ENCODE measurements around the gene CD209. TPM values are rescaled to one million over a fixed set of nuclear protein-coding genes. Genes with fewer than 3 reads are reported as not detected.

CD209 gene
- total RNA-seq, 2 experiments from 2014 or later: not detected

GRCh38 chr19:7694499-7694898 is 52.8 kb downstream of the CD209 start:
- H3K36me3 ChIP-seq (ENCODE audit: insufficient read depth, low read length): no peaks in the 10 kb centered on the region
- H3K9me3 Mint-ChIP-seq: no peaks in the 10 kb centered on the region
- peaks cover 0 to 8% of the 10 kb centered on the region in 2 experiments for H3K9me3 ChIP-seq (ENCODE audit: control insufficient read depth in 1 of 2, insufficient read depth in 1 of 2, low read length in 2 of 2)
- peaks cover 11% of the 10 kb centered on the region for H3K27me3 Mint-ChIP-seq
- peaks cover 23% of the 10 kb centered on the region for H3K4me1 ChIP-seq (ENCODE audit: insufficient read depth, low read length)
- H3K27me3 ChIP-seq (ENCODE audit: control insufficient read depth in 1 of 2, insufficient read depth in 2 of 2, low read length in 2 of 2): peaks cover 0 to 13% of the 10 kb centered on the region in 2 experiments
- no peaks in the 10 kb centered on the region for H3K36me3 Mint-ChIP-seq (ENCODE audit: low read depth)
- ATAC-seq (ENCODE audit: poor library complexity) (no peak), DNase-seq (no peak)
- CTCF ChIA-PET: no interaction called here
- POLR2A ChIA-PET: no interaction called here
- H3K4me3 ChIP-seq (ENCODE audit: low read length): no peak overlapping the region
- TF ChIP-seq, protein P1, sequence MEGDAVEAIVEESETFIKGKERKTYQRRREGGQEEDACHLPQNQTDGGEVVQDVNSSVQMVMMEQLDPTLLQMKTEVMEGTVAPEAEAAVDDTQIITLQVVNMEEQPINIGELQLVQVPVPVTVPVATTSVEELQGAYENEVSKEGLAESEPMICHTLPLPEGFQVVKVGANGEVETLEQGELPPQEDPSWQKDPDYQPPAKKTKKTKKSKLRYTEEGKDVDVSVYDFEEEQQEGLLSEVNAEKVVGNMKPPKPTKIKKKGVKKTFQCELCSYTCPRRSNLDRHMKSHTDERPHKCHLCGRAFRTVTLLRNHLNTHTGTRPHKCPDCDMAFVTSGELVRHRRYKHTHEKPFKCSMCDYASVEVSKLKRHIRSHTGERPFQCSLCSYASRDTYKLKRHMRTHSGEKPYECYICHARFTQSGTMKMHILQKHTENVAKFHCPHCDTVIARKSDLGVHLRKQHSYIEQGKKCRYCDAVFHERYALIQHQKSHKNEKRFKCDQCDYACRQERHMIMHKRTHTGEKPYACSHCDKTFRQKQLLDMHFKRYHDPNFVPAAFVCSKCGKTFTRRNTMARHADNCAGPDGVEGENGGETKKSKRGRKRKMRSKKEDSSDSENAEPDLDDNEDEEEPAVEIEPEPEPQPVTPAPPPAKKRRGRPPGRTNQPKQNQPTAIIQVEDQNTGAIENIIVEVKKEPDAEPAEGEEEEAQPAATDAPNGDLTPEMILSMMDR (IDR thresholded peaks at IDR 0.05): no peak
- no peak overlapping the region for H3K4me3 Mint-ChIP-seq
- H3K4me1 Mint-ChIP-seq (ENCODE audit: low read depth): peaks cover 5% of the 10 kb centered on the region
- no peak overlapping the region for H3K27ac ChIP-seq (ENCODE audit: low read depth in 1 of 2, low read length in 2 of 2)
- no peak overlapping the region for H3K27ac Mint-ChIP-seq
- intact Hi-C loops (cut with DNase I, micrococcal nuclease): no loop called here

DNA sequence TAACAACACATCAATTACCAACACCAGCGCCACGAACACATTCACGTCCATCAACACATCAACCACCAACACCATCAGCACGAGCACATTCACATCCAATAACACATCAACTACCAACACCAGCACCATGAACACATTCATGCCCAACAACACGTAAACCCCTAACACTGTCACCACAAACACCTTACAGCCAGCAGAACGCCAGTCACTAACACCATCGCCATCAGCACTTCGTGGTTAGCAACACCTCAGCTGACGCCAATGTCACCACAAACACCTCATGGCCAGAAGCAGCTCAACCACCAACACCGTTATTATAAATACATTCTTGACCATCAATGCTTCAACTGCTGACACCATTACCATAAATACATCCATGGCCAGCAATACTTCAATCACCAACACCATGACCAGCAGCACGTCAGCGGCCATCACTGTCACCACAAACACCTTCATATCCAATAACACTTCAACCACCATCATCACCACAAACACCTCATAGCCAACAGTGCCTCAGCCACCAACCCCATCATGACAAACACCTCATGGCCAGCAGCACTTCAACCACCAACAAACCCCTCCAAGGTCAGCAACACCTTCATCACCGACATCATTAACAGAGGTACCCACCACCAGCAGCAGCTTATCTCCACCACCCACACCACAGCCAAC is 54.8 kb downstream of the CD209 start:
- peaks cover 0 to 5% of the 10 kb centered on the region in 2 experiments for H3K27me3 ChIP-seq (ENCODE audit: control insufficient read depth in 1 of 2, insufficient read depth in 2 of 2, low read length in 2 of 2)
- H3K36me3 Mint-ChIP-seq (ENCODE audit: low read depth): no peaks in the 10 kb centered on the region
- H3K4me1 ChIP-seq (ENCODE audit: insufficient read depth, low read length): peaks cover 26% of the 10 kb centered on the region
- H3K27ac ChIP-seq (ENCODE audit: low read depth in 1 of 2, low read length in 2 of 2): no peak overlapping the region
- intact Hi-C loops (cut with DNase I, micrococcal nuclease): no loop called here
- CTCF ChIA-PET: no interaction called here
- no peak overlapping the region for H3K27ac Mint-ChIP-seq
- H3K4me3 Mint-ChIP-seq: no peak overlapping the region
- H3K4me3 ChIP-seq (ENCODE audit: low read length): no peak overlapping the region
- TF ChIP-seq, protein P1 (IDR thresholded peaks at IDR 0.05): no peak
- H3K36me3 ChIP-seq (ENCODE audit: insufficient read depth, low read length): no peaks in the 10 kb centered on the region
- POLR2A ChIA-PET: no interaction called here
- DNase-seq: peak in 3 of 14 experiments; percentile 51 to 69 (median 53)
- H3K9me3 ChIP-seq (ENCODE audit: control insufficient read depth in 1 of 2, insufficient read depth in 1 of 2, low read length in 2 of 2): peaks cover 0 to 8% of the 10 kb centered on the region in 2 experiments
- ATAC-seq (ENCODE audit: poor library complexity): peak; percentile 39
- no peaks in the 10 kb centered on the region for H3K27me3 Mint-ChIP-seq
- no peaks in the 10 kb centered on the region for H3K9me3 Mint-ChIP-seq
- no peaks in the 10 kb centered on the region for H3K4me1 Mint-ChIP-seq (ENCODE audit: low read depth)

- no peak overlapping the region for H3K4me3 ChIP-seq (ENCODE audit: low read length)
- DNase-seq (peak in 3 of 14 experiments; percentile 34 to 62 (median 34)), ATAC-seq (ENCODE audit: poor library complexity) (no peak)
- no peak overlapping the region for H3K27ac ChIP-seq (ENCODE audit: low read depth in 1 of 2, low read length in 2 of 2)
- Mint-ChIP-seq H3K4me1 (ENCODE audit: low read depth) (no peaks in the 10 kb centered on the region), H3K4me3 (no peak overlapping the region), H3K36me3 (ENCODE audit: low read depth) (no peaks in the 10 kb centered on the region), H3K9me3 (no peaks in the 10 kb centered on the region), H3K27me3 (no peaks in the 10 kb centered on the region), H3K27ac (no peak overlapping the region)
- H3K9me3 ChIP-seq (ENCODE audit: control insufficient read depth in 1 of 2, insufficient read depth in 1 of 2, low read length in 2 of 2): peaks cover 0 to 8% of the 10 kb centered on the region in 2 experiments
- TF ChIP-seq, protein P1 (IDR thresholded peaks at IDR 0.05): no peak
- ChIA-PET CTCF (no interaction called here), POLR2A (no interaction called here)
- H3K36me3 ChIP-seq (ENCODE audit: insufficient read depth, low read length): no peaks in the 10 kb centered on the region
- H3K27me3 ChIP-seq (ENCODE audit: control insufficient read depth in 1 of 2, insufficient read depth in 2 of 2, low read length in 2 of 2): peaks cover 0 to 5% of the 10 kb centered on the region in 2 experiments
- peaks cover 26% of the 10 kb centered on the region for H3K4me1 ChIP-seq (ENCODE audit: insufficient read depth, low read length)
- intact Hi-C loops (cut with DNase I, micrococcal nuclease): no loop called here
Observed at GRCh38 chr19:7691497-7691896, 55.8 kb downstream of the CD209 start.

All from CD4-positive, alpha-beta T cell (primary cell).